GDM1 (cell line): ENCODE data around the gene BBX.
"Not testable (repeated sequence)": the region's sequence is repeated elsewhere in the genome, so short reads cannot be mapped to it uniquely, and the experiment has no call there.

ENCODE experiments used
- DNase-seq: peaks from one replicate; lab custom pipeline; 2025; lab: John Stamatoyannopoulos, UW

Gene BBX

DNA sequence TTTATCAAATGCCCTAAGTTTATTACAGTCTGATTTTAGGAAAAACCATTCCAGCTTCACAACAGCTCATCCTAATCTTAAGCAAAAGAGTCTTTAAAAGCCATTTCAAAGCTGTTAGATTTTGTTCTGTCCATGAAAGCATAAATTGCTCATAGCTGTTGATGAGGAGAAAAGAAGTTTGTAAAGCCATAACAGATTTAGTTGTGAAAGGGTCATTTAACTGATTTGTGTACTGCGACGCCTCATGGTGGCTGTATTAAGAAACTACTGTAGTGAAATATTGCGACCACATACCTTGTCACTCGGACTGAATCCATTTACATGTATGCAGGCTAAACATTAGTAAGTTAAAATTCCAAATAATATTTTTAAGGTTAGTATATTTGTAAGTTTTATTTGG is 20.9 kb downstream of the BBX start:
- peak; percentile 6 for DNase-seq

DNA sequence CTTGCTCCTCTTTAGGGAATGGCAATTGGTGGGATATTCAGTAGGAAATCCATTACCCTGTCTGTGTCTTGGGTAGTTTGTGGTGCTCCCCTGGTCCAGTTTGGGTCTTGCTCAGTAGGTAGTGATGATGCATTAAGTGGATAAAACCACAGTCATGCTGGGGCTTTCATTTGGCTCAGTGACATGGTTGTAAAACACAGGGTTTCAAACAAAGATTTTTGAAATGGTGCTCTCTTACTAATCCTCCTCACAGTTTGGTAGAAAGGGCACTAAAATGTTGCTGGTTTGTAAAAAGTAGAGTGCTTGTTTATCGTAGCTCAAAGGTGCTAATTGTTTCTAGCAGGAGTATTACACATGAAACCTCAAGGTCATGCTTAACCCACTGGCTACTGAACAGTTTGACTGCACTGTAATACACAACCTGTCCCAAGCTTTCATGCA is 22.9 kb downstream of the BBX start:
- DNase-seq = no peak

DNA sequence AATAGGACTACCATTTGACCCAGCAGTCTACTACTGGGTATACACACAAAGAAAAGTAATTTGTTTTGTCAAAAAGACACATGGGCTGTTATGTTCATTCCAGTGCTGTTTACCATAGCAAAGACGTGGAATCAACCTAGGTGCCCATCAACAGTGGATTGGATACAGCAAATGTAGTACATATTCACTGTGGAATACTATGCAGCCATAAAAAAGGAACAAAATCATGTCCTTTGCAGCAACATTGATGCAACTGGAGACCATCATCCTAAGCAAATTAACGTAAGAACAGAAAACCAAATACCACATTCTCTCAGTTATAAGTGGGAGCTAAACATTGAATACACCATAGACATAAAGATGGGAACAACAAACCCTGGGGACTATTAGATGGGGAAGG is 25.8 kb downstream of the BBX start:
- no peak for DNase-seq

DNA sequence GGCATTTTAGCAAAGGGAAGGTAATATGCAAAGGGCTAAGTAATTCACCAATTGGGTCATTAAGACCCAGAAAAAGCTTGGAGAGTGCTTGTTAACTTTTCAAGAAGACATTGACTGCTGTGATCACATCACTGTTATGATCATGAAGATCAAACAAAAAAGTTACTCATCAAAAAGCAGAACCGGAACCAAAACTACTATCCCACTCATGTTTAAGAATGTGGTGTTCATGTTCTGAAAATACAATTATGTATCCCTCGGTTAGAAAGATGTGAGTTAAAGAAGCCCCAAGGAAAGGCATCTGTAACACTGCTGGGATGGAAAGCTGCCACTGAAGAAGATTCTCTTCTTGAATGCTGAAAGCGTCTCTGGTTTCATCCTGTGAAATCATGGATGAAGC is 32.6 kb downstream of the BBX start:
- no peak for DNase-seq

DNA sequence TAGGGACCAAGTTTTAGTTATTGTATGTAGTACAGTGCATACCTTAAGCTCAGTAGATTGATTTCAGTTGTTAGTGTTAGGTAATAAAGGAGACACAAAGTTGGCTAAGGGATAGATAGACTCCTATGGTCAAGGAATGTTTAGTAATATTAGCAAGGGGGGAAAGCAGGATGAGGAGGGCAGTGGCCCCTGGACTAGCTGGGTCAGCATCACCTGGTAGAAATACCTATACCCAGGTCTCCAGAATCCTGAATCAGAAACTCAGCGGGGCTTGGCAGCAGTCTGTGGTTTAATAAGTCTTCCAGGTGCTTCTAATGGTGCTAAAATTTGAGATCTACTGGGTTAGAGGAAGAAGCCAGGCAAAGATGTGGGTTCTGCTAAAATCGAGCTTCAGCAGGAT is 35.0 kb downstream of the BBX start:
- DNase-seq = no peak

DNA sequence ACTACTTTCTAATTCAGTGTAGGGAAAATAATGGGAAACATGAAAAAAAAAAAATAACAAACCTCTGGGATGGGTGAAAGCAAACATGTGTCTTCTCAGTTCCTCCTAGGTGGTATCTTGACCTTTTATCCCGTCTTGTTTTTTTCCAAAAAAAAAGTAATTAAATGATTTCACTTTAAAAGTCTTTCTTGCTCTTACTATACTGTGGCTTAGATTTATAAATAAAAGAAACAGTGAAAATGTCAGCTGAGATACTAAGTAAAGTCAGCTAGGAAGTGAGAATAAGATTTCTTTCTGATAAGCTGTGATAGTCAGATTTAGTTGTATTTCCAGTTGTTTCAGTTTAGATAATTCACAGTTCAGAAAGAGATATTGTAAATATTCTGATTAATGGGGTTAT is 37.4 kb downstream of the BBX start:
- no peak for DNase-seq

DNA sequence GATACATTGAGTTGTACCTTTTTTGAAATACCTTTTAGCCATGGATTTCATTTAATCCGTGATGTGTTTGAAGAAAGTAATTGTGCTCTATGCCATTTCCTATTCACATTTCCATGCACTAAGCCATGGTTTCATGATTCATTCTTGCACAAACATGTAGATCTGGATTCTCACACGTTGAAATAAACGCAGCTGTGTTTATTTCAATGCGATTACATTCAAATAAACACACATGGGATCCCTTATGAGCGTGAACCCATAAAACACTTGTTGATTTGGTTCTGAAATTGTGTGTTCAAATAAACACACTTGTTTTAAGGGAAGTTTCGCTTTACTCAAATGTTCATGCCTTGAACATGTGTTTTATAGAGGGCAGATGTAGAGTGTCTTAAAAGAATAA is 39.2 kb downstream of the BBX start:
- DNase-seq = no peak

DNA sequence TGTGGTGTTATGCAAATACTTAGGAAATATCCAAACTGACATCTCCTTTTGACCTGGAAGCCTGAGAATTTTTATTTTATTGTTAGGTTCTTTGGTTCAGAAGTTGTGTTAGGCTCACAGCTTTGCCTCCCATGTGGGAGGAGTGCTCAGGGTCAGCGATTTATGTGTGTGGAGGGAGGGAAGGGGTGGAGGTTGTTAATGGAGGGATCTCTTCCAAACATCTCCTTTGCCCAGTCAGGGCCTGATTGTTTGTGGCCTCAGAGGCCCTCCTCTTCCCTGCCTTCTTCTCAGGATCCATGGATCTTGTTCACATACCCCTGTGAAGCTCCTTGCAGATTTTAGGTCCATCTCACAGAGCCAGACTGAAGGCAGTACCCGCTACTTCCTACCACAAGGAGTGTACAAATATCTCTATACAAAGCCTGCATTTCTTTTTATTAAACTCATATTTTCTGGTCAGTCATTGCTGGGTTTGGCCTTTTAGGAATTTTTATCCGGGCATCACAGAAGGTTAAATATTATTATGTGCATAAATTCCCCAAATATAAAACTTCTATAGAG is 40.3 kb downstream of the BBX start:
- DNase-seq = no peak

DNA sequence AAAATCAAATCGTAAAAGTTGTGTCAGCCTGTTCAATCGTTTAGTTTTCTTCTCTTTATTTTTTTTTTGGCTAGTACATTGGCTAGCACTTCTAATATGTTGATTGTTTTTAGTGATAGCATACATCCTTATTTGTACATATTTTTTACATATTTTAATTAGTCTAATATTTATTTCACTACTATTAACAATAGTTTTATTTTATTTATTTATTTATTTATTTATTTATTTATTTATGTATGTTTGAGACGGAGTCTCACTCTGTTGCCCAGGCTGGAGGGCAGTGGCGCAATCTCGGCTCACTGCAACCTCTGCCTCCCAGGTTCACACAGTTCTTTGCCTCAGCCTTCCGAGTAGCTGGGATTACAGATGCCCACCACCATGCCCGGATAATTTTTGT is 42.5 kb downstream of the BBX start:
- DNase-seq = not testable (repeated sequence)

DNA sequence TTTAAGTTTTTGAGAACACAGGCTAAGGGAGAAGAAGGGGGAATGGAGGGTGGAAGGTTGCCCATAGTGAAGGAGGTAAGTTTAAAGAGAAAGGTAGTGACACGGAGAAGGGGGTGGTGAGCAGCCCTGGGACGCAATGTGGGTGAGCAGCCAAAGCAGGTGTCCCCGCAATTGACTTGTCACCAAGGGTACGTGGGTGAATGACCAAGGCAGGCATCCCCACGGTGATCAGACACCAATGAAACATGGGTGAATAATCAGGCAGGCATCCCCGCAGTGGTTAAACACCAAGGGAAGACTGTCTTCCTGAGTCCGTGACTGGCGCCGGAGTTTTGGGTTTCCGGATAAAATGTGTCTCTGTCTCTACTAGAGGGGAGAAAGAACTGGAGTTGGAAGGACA is 48.3 kb downstream of the BBX start:
- DNase-seq = not testable (repeated sequence)

DNA sequence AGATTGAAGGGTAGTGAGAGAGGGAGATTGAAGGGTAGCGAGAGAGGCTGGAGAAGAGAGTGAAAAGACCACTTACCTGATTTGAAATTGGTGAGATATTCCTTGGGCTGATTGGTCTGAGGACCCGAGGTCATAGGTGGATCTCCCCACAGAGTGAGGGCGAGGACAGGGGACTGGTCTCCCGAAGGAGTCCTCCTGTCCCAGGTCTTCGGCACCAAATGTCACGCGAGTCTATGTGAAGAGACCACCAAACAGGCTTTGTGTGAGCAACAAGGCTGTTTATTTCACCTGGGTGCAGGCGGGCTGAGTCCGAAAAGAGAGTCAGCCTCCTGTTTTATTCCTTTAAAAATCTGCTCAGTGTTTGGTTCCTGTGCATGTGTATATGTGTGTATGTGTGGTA is 48.7 kb downstream of the BBX start:
- DNase-seq = not testable (repeated sequence)

DNA sequence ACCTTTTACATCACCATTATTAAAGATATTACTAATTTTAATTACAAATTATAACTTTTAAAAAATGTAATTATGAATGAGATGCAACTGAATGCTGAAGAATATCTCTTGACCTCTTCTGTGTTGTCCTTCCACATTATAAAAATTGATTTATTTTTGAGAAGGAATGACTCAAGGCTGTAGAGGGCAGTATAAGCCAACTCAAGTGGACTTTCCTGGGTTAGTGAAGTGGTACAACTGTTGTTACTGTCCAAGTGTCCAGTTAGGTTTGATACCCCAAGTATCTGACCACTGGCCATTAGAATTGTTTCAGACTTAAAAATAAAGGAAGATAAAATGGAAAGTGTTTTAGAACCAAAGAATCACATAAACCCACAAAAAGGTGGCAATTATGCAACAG is 51.9 kb downstream of the BBX start:
- no peak for DNase-seq

DNA sequence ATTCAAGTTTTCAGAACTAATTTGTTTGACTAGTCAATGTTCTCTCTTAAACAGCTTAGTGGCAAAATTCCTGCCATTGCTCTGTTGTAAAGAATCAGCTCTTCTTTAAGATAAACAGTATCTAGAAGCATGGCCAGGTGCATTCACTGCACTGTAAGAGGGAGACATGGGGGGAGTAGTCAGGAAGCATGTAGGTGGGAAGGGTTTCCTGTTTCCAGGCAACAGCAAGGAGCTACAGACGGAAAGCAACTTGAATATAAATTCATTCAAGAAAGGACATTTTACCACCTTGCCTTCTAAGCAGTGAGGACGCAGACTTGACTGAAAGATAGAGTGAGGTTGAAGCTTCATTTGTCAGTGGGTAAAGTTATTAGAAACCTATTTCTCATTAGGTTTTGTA is 55.3 kb downstream of the BBX start:
- no peak for DNase-seq

DNA sequence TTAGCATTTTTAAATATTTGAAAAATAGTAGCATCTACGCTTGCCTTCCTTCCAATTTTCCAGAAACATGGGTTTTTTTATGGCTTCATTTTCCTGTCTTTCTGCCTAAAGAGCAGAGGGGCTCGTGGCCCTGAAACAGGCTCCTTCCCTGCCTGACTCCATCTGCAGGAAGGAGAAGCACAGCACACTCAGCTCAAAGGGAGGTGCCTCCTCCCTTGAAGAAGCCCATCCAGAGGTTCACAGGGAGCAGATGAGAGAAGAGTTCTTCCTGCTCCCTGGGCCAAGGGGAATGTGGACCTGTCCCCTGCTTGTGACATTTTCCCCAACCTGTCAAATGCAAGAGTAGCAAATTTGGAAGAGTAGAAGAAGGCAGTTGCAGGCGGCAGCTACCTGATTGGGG is 55.8 kb downstream of the BBX start:
- no peak for DNase-seq

DNA sequence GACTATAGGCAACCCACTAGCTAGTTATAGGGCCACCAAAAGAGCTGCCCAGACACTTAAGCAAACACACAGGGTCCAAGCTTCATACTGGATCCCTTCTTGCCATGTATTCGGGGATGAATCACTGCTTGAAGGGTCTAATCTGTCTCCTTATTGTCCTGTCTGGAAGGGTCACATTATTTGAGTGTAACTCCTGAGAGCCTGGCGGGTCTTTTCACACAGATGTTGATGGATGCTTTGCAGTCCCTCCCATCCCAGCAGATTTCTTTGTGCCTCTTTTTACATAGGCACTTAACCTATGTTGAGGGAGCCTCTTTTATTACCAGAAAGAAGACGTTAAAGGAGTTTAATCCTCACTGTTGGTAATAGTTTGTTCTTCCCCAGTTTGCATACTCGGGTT is 56.6 kb downstream of the BBX start:
- DNase-seq = no peak

DNA sequence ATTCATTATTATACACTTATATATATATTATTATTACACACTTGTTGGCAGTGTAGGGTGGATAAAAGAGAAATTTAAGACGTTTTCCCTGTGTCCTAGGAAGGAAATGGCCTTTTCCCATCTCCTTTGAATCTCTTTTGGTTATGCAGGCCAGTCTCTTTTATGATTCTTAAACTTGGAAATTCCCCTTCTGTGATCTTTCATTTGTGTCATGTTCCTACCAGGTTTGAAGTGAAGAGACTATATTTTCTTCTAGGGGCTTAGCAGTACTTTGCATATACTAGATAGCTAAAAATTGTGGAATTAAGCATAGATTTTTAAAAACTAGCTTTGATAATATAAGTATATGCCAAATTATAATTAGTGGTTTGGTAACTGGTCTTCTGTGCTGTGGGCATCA is 58.5 kb downstream of the BBX start:
- no peak for DNase-seq

DNA sequence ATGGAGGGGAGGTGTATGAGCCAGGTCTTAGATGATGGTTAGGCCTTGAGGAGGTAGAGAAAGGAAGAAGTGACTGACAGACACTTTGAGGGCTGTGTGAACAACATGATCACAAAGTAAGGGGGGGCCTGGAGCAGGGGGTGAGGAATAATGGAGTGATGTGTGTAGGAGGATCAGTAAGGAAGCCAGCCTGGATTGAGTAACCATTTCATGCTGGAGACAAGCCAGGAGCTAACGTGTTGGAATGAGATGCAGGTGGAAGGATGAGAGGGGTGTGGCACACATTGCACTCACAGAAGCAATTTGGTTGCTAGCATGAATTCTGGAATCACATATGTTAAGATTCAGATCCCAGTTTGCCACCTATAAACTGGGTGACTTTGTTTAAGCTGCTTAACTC is 65.5 kb downstream of the BBX start:
- DNase-seq = no peak

DNA sequence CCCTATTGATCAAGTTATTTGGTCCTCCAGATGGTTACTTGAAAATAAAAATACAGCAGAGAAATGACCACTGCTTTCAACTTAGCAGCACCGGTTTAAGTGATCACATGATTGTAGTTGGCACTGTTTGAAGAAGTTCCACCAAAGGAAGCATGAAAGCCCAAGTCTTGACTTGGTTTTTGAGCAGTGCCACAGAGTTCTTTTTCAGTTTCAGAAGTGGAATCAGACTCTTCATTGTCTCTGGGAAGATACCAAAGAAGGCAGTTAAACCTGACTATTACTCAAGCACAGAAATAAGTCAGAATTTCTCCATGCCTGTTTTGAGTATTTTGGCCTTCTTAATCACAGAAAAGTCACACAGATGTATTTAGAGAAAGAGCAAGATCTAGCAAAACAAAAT is 66.7 kb downstream of the BBX start:
- no peak for DNase-seq

DNA sequence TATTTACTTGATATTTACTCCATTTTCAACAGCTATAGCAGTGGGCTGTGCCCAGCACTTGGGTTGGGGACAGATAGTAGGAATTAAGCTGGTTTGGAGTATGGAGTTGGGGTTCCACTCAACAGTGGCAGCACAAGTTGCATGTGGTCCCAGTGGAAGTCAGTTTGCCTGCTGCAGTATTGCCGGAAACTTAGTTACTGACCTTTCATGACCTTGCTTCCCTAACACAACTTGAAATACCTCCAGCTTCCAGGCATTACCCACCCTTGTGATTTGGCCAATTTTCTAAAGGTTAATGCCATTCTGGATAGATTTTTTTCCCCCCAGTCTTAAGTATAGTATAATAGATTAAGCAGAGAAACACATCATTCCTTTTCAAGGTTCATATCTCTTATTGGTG is 68.0 kb downstream of the BBX start:
- DNase-seq = no peak

DNA sequence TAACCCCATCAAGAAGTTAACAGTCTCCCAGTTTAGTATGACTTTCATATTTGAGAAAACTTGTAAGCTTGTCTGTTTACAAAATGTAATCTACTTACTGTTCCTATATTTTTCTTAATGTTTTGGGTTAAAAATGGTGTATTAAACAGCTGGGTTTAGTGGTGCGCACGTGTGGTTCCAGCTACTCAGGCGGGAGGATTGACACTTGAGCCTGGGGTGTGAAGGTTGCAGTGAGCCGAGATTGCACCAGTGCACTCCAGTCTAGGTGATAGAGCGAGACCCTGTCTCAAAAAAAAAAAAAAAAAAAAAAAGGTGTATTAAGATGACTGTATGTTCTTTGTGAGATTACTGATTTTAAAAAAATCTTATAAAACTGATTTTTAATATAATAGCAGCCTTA is 69.3 kb downstream of the BBX start:
- no peak for DNase-seq

DNA sequence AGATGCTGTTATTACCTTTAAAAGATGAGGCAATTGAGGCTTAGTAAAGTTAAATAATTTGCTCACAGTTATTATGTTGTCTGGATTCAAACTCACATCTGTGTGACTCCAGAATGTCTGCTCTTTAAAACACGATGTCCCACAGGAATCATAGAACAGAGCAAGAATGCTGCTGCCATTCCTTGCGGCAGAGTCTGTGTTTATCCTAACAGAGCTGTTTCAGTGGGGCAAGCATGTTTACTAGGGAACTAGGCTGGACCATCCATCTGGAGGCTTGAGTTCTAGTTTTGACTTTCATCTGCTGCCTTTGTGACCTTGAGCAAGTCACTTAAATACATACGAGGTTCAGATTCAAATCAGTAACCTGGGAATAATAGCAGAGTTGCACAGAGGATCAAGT is 72.1 kb downstream of the BBX start:
- DNase-seq = no peak

DNA sequence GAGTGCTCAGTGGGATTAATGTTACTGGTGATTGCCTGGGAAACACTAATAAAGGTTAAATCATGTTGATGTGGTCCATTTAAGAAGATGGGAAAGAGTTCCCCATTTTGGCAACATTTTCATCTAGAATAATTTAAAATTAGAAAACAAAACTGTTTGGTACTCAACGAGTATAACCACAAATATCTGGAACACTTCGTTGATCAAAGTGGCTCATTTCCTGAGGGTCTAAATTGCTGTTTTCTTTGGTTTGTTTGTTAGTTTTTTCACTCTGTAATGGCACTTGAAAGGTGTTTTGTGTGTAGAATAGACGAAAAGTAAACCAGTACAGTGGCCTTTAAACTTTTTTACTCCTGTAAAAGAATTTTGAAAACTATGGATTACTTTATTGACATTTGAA is 73.9 kb downstream of the BBX start:
- no peak for DNase-seq

DNA sequence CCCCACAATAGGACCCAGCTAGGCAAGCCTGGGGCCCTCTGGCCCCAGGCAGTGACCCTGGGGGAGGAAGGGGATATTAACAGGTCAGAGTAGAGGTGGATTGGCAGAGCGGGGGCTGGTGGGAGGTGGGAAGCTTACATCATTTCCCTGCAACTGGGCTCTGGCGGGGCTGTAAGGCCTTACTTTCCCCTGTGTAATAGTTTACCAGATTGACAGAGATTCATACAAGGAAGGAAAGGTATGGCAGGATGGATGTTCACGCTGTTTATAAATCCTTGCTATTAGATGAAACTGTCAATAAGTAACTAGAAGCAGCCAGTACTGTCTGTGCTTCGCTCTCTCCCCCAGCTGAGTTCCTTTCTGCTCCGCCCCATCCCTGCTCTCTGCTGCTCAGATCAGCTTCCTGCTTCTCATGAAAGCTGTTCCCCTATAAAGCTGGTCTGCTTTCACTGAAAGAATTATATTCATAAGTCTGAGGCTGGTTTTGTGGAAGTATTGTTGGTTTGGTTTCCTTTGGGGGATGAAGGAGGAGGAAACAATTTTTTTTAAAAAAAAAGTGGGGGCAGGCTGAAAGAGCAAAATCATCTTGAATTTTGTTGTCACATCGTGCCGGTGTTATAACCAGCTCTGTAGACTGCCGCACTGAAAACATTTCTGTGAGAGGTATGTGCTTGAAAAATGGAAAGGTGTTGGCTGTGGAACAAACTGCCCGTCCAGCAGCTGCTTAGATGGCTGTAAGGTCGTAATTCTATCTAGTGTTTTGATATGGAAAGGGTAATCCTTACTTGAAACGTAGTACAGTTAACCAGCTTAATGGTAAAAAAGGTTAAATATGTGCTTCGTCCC is 76.4 kb downstream of the BBX start:
- peak; percentile 59 for DNase-seq

DNA sequence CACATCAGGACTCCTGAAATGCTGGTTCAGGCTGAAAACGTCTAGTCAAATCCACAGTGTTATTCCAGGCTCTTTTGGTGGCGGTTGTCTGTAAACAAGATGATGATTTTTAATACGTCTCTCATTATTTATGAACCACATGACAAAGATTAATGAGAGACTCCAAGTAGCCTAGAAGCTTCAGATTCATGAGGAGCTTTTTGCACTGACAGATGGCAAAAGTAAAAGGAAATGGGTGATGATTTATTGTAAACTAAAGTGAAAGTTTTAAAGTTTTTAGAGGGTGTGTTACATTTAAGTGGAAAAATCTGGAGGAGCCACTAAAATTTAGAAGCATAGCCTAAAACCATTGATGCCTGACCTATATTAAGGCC is 77.0 kb downstream of the BBX start:
- no peak for DNase-seq
